ENCODE measurements around the gene SPAG9. TPM values are rescaled to one million over a fixed set of nuclear protein-coding genes. Genes with fewer than 3 reads are reported as not detected.
A peak's percentile ranks its signal among the peaks of the same experiment; 100 is the strongest.

The SPAG9 gene
- total RNA-seq, 4 donors from 2014 or later, result 37.0 to 131 (median 116) TPM

GRCh38 chr17:50938821-50939541 is 181.7 kb downstream of the SPAG9 start:
- no peak overlapping the region for H3K27ac ChIP-seq
- no peak for DNase-seq
- TF ChIP-seq POLR2A (IDR thresholded peaks at IDR 0.05), result no peak
- no peak for TF ChIP-seq EP300 (IDR thresholded peaks at IDR 0.05; ENCODE audit: low read depth)
- no peak for TF ChIP-seq POLR2AphosphoS5 (IDR thresholded peaks at IDR 0.05)
- TF ChIP-seq CTCF (IDR thresholded peaks at IDR 0.05), result no peak
- 89 to 96% methylated on average over 3 to 10 of the region's 10 CpGs for WGBS, 2 donors (ENCODE audit: low coverage in 1 of 2)
- intact Hi-C loops (cut with DNase I; ENCODE audit: low total_unique reads) (no loop called here), in situ Hi-C loops (cut with MboI; ENCODE audit: low pct_ligation_motif_present in 1 of 4, low pct_unique_long_range_greater_than_20kb in 1 of 4, low sequenced_read_pairs in 3 of 4) (no loop called here)
- H3K4me1 ChIP-seq, result peaks cover 7 to 31% (median 17%) of the 10 kb centered on the region in 4 donors
- H3K9me3 ChIP-seq, result no peaks in the 10 kb centered on the region
- no peaks in the 10 kb centered on the region for H3K36me3 ChIP-seq
- no peaks in the 10 kb centered on the region for H3K27me3 ChIP-seq
- H3K4me3 ChIP-seq, result no peak overlapping the region

- no peaks in the 10 kb centered on the region for H3K27me3 ChIP-seq
- no peak overlapping the region for H3K4me3 ChIP-seq
- in situ Hi-C loops (cut with MboI; ENCODE audit: low pct_ligation_motif_present in 1 of 4, low pct_unique_long_range_greater_than_20kb in 1 of 4, low sequenced_read_pairs in 3 of 4) (no loop called here), intact Hi-C loops (cut with DNase I; ENCODE audit: low total_unique reads) (no loop called here)
- WGBS, 2 donors (ENCODE audit: low coverage in 1 of 2), result 87 to 92% methylated on average over 4 to 5 of the region's 5 CpGs
- H3K27ac ChIP-seq, result peak overlapping the region in 1 of 4 donors; percentile 2
- H3K4me1 ChIP-seq, result peaks cover 1 to 25% (median 14%) of the 10 kb centered on the region in 4 donors
- no peaks in the 10 kb centered on the region for H3K36me3 ChIP-seq
- no peak for DNase-seq
- H3K9me3 ChIP-seq, result no peaks in the 10 kb centered on the region
- no peak for TF ChIP-seq POLR2AphosphoS5 (IDR thresholded peaks at IDR 0.05)
- TF ChIP-seq EP300 (IDR thresholded peaks at IDR 0.05; ENCODE audit: low read depth), result no peak
- no peak for TF ChIP-seq CTCF (IDR thresholded peaks at IDR 0.05)
- TF ChIP-seq POLR2A (IDR thresholded peaks at IDR 0.05), result no peak
Observed at GRCh38 chr17:50935996-50936266, 184.7 kb downstream of the SPAG9 start.

GRCh38 chr17:50935221-50935995 is 185.3 kb downstream of the SPAG9 start:
- peak overlapping the region in 1 of 4 donors; percentile 2 for H3K27ac ChIP-seq
- H3K27me3 ChIP-seq, result no peaks in the 10 kb centered on the region
- H3K4me1 ChIP-seq, result peaks cover 6 to 30% (median 19%) of the 10 kb centered on the region in 4 donors
- in situ Hi-C loops (cut with MboI; ENCODE audit: low pct_ligation_motif_present in 1 of 4, low pct_unique_long_range_greater_than_20kb in 1 of 4, low sequenced_read_pairs in 3 of 4), result no loop called here
- H3K9me3 ChIP-seq, result no peaks in the 10 kb centered on the region
- no peaks in the 10 kb centered on the region for H3K36me3 ChIP-seq
- DNase-seq, result peak; percentile 59
- WGBS, 2 donors (ENCODE audit: low coverage in 1 of 2), result 46 to 58% methylated on average over 5 to 16 of the region's 16 CpGs
- TF ChIP-seq EP300 (IDR thresholded peaks at IDR 0.05; ENCODE audit: low read depth), result no peak
- no peak for TF ChIP-seq POLR2AphosphoS5 (IDR thresholded peaks at IDR 0.05)
- no peak for TF ChIP-seq POLR2A (IDR thresholded peaks at IDR 0.05)
- TF ChIP-seq CTCF (IDR thresholded peaks at IDR 0.05), result no peak
- intact Hi-C loops (cut with DNase I; ENCODE audit: low total_unique reads), result no loop called here
- no peak overlapping the region for H3K4me3 ChIP-seq

DNA sequence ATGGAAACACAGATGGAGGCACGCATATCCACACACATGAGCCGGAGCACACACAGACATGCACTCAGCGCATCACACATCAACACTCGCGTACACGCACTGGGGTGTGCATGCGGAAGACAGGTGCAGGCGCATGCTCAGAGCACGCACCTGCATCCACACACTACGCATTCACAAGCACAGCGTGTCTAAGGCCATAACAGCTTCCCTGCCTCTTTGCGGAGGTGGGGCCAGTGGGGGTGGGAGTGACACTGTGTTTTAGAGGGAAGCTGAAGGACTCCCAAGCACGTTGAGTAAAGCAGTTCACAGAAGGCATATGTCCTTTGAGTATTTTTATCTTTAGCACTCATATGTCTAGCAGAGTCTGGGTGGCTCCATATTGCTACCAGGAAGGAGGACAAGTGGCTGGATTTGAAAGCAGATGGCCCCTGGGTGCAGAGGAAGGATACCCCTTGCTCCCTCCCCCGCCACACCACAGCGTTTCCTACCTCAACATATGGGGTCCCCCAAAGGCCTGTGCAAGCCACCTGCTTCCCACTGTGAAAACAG is 185.9 kb downstream of the SPAG9 start:
- peaks cover 6 to 36% (median 20%) of the 10 kb centered on the region in 4 donors for H3K4me1 ChIP-seq
- no peaks in the 10 kb centered on the region for H3K27me3 ChIP-seq
- H3K36me3 ChIP-seq, result no peaks in the 10 kb centered on the region
- in situ Hi-C loops (cut with MboI; ENCODE audit: low pct_ligation_motif_present in 1 of 4, low pct_unique_long_range_greater_than_20kb in 1 of 4, low sequenced_read_pairs in 3 of 4) (no loop called here), intact Hi-C loops (cut with DNase I; ENCODE audit: low total_unique reads) (no loop called here)
- H3K4me3 ChIP-seq, result no peak overlapping the region
- no peak for TF ChIP-seq CTCF (IDR thresholded peaks at IDR 0.05)
- TF ChIP-seq POLR2AphosphoS5 (IDR thresholded peaks at IDR 0.05), result no peak
- TF ChIP-seq EP300 (IDR thresholded peaks at IDR 0.05; ENCODE audit: low read depth), result no peak
- TF ChIP-seq POLR2A (IDR thresholded peaks at IDR 0.05), result no peak
- WGBS, 2 donors (ENCODE audit: low coverage in 1 of 2), result 80 to 90% methylated on average over 1 to 15 of the region's 15 CpGs
- H3K9me3 ChIP-seq, result no peaks in the 10 kb centered on the region
- DNase-seq, result no peak
- no peak overlapping the region for H3K27ac ChIP-seq
